C4-2B (cell line): ENCODE results near the gene P2RY2.

ENCODE experiments used
- ZFX ChIP-seq: fragments of 450-650 bp; IDR thresholded peaks from 2 replicates; pipeline ENCODE4 v1.6.1; 2017
- TF ChIP-seq, protein P1 (sequence below): fragments of 450-650 bp; conservative IDR thresholded peaks from 2 replicates; pipeline ENCODE4 v1.5.1; 2017; ENCODE audit warnings: mild to moderate bottlenecking

DNA sequence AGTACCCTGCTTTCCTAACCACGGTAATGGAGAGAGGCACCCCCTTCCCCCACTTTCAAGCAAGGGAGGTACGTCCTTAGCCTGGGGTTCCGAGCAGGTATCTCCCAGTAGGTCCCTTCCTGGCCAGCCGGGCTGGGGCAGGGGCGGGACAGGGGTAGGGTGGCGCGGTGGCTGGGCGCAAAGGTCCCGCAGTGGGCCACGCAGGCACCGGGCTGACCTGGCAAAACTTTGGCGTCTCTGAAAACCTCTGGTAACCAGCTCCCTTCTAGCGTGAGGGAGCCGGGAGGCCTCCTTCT is 323 bp upstream of the P2RY2 start:
- TF ChIP-seq, protein P1, sequence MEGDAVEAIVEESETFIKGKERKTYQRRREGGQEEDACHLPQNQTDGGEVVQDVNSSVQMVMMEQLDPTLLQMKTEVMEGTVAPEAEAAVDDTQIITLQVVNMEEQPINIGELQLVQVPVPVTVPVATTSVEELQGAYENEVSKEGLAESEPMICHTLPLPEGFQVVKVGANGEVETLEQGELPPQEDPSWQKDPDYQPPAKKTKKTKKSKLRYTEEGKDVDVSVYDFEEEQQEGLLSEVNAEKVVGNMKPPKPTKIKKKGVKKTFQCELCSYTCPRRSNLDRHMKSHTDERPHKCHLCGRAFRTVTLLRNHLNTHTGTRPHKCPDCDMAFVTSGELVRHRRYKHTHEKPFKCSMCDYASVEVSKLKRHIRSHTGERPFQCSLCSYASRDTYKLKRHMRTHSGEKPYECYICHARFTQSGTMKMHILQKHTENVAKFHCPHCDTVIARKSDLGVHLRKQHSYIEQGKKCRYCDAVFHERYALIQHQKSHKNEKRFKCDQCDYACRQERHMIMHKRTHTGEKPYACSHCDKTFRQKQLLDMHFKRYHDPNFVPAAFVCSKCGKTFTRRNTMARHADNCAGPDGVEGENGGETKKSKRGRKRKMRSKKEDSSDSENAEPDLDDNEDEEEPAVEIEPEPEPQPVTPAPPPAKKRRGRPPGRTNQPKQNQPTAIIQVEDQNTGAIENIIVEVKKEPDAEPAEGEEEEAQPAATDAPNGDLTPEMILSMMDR: no peak
- TF ChIP-seq ZFX: no peak
